Left renal cortex interstitium (tissue), 4 donors: ENCODE measurements around the gene VPS45. TPM values are rescaled to one million over a fixed set of nuclear protein-coding genes. Genes with fewer than 3 reads are reported as not detected.
"Not testable (repeated sequence)": the region's sequence is repeated elsewhere in the genome, so short reads cannot be mapped to it uniquely, and the experiment has no call there.

Experiments
- DNase-seq, 4 donors: peaks; one replicate each; pipeline ENCODE4 v3.0.0-alpha.2; 2013; ENCODE audit warnings: low read depth in 4 of 4, low spot score in 2 of 4, missing footprints in 1 of 4
- polyA plus RNA-seq, 4 donors: library from polyadenylated mRNA; unstranded; fragments of 120-200 nt; gene quantifications; one replicate each; pipeline ENCODE4 v1.2.1, GENCODE V29; 2013; ENCODE audit not compliant: insufficient read length in 4 of 4

The VPS45 gene
- polyA plus RNA-seq, 4 donors, result 67.4 to 76.3 (median 70.1) TPM

DNA sequence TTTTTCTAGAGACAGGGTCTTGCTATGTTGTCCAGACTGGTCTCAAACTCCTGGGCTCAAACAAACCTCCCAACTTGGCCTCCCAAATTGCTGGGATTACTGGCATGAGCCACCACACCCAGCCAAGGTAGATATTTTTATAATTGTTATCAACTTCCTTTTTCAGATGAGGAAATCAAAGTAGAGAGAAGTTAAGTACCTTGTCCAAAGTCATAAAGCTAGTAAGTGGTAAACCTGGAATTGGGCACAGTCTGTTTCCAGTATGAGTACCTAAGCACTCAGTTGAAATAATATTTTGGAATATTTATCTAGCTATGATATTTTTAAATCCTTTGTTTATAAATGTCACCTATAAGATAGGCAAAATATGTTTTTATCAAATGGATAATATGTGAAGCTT, 59.9 kb downstream of the VPS45 start:
- no peak for DNase-seq

DNA sequence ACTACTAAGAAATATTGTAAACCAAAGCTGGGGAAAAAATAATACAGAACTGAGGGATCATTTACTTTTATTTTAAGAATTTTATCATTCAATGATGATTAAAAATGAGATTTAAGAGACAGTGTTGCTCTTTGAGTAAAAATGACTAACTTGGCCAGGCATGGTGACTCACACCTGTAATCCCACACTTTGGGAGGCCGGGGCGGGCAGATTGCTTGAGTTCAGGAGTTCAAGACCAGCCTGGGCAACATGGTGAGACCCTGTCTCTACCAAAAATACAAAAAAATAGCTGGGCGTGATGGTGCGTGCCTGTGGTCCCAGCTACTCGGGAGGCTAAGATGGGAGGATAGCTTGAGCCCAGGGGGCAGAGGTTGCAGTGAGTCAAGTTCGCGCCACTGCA, 60.3 kb downstream of the VPS45 start:
- no peak for DNase-seq

DNA sequence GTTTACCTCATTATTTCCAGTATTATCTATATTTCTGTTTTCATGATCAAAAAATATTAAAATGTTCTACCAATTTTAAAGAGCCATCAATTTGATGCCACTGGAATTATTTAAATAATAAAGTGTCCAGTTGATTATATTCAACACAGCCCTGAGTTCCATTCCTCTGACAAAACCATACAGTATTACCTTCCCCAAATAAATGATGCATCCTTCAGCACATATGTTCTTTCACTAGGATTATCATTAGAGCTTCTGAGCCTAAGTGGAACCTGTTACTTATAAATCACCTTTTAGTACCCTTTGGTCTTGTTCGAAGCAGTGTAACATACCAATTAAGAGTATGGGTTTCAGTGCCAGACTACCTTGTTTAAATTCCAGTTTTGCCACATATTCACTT, 64.8 kb downstream of the VPS45 start:
- no peak for DNase-seq

DNA sequence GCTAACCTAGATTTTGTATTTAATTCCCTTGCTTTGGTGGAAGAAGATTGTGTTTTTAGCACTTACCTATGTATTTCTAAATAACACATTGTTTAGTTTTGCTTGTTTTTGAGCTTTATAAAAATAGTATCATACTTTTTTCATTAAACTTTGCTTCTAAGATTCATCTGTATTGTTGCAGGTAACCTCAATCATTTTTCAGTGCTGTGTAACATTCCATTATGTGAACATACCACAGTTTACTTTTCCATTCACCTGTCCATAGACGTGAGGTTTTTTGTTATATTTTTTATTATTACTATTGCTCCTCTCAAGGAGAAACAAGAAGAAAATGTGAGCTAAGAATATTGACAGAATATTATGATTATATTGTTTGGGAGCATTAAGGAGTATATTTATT, 67.0 kb downstream of the VPS45 start:
- DNase-seq, result no peak

DNA sequence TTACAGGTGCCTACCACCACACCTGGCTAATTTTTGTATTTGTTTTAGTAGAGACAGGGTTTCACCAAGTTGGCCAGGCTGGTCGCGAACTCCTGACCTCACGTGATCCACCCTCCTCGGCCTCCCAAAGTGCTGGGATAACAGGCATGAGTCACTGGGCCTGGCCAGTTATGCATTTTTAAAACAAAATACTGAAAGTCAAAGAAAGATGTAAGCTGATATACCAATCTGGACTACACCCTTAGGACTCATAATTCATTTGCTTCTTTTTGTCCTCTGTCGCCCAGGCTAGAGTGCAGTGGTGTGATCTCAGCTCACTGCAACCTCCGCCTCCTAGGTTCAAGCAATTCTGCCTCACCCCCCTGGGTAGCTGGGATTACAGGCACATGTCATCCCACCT, 67.8 kb downstream of the VPS45 start:
- not testable (repeated sequence) for DNase-seq

DNA sequence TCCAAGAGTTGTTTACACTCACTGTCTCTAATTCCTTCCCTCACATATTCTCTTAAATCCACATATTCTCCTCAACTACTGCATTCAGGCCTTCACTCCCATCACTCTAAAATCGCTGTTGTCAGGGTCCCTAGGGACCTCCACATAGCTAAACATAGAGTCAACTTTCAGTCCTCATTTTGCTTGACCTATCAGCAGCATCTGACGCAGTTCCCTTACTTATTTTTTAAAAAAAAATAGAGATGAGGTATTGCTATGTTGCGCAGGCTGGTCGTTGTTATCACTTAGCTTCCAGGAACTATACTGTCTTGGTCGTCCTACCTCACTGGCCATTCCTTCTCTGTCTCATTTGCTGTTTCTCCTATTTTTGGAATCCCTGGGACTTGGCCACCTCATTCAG, 70.5 kb downstream of the VPS45 start:
- DNase-seq, result no peak

DNA sequence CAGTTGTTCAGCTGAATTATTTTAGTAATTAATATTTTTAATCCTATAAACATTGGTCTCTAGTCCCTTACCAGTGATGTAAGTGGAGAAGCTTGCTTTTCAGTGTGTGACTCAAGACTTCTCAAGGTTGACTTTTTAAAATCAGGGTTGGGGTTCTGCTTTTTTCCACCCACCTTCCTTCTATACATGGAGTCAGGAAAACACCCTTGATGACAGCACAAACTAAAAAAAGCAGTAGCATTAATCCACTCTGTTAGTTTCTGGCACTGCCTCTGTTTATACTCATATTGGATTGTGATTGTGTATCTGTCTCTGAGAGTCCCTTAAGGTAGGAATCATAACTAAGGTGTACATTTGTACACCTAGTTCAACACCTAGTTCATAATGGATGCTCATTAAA, 73.9 kb downstream of the VPS45 start:
- no peak for DNase-seq

DNA sequence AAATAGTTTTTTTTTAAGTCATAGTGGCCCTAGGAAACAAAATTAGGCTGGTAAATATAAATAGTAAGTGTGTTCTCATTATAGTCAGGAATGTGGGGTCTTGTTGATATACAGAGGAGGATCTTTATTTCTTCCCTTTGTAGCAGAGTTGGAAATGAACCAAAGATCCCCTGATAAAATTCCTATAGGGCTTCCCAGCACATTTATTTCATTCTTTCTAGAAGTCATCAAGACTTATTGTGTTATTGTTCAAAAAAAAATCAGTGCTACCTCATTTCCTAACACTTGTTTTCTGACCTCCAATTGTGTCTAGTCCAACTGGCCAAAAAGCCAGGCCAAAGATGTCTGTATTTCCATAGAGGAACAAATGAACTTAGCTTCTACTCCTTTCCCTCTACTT, 74.5 kb downstream of the VPS45 start:
- DNase-seq, result no peak

DNA sequence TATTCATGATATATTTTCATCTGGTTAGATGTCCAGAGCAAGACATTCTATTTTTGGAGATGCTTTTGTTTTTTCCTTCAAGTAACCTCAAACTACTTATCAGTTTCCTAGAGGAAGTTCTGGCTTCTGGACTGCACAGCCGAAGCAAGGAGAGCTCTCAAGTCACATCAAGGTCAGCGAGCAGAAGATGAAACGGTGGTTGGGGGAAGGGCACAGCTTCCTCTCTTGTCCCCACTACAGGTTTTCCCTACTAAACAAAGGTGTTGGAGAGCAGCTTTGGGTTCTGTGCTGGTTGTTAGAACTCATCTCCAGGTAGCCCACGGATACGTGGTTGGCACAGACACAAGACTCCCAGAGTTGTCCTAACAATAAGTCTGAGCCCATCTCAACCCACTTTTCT, 77.0 kb downstream of the VPS45 start:
- DNase-seq, result no peak

DNA sequence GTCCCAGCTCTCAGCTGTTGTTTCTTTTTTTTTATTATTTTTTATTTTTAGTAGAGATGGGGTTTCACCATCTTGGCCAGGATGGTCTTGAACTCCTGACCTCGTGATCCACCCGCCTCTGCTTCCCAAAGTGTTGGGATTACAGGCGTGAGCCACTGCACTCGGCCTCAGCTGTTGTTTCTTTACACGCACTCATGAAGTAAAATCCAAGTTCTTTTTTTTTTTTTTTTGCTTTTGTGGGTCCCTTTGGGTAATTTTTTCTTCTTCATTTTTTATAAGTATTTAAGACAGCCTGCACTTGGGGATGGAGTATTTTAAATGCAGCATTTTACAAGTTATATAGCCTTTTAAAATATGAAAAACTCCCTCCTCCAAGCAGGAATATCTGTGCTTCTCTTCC, 78.4 kb downstream of the VPS45 start:
- not testable (repeated sequence) for DNase-seq

DNA sequence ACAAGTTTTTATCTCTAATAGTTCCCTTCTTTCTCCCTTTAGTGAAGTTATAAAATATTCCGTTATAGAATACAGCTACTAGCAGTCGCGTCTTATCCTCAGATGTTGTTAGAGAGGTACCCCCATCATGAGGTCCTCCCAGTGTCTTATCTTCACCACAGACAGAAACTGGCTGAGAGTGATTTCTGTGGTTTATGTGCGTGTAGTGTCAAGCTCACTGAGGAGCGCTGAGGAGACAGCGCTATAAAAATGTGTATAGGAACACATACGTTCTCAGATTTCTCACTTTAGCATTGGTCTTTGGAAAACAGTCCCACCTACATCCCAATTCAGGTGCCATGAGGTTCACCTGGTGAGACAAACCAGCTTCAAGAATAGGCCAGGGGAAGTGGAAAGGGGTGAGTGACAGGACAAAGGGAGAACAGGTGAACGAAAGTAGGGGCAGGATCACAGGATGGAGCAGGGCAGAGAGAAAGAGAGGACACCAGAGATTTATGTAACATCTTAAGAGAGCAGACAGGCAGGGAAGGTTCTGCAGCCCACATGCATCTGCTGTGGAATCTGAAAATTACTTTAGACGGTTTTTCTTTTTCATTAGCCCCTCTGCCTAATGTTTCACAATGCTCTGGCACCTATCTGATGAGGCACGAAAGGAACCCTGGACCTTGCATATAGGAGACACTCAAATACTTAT, 79.4 kb downstream of the VPS45 start:
- no peak for DNase-seq

DNA sequence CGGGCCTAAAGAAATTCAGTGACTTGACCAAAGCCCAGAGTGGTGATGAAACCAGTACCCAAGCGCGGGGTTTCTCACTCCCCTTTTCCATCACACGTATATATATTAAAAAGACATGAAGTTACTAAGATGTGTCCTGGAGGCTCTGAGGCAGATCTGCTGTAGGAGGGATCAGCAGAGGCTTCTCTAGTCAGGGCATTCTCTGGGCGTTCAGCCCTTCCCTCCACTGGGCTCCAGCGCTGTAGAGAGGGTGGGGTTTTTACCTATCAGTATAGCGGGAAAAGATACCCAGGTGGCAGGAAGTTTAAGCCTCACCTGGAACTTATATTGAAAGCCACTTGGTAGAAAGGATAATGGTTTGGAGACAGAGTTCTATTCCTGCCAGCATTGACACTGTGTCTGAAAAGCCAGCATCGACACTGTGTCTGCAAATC, 81.3 kb downstream of the VPS45 start:
- DNase-seq, result no peak

DNA sequence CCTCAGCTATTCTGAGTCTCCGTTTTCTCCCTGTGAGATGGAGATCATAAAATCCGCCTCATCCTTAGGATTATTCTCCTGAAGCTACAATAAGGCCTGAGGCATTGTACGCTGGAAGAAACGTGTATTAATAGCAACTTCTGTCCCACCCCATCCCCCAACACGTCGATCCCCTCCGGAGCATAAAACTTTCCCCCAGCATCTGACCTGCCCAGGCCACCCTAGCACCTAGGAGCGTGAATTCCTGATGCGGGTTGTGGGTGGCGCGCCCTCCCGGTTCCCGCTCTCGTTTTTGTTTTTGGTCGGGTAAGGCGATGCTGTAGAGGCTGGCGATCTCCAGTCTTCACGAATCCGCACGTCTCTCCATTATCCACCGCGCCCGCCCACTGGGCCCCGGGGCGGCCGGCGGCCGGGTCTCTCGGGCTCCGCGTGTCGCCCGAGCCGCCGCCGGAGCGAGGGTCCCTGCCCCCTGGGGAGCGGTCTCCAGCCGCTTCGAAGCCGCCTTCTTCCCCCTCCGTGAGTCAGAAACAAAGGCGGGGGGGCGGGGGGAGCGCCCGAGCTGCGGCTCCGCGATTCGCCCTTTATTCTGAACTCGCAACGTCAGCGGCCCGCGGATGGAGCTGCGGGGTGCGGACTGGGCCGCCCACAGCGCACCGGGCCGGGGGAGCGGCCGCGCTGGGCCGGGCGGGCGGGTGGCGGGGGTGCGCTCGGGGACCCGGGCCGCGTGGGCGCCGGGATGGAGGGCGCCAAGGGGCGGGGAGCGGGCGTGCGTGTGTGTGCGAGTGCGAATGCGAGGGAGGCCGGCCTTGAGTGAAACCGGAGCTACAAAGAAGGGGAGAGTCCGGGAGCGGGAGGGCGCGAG, 81.9 kb downstream of the VPS45 start, which contains the start of gene PLEKHO1:
Gene PLEKHO1 (plus strand): TSS at position 646 of the 862 bp plus-strand sequence. CDS start 342 bp downstream, outside the sequence.
- peak in 1 of 4 donors; percentile 56 for DNase-seq

DNA sequence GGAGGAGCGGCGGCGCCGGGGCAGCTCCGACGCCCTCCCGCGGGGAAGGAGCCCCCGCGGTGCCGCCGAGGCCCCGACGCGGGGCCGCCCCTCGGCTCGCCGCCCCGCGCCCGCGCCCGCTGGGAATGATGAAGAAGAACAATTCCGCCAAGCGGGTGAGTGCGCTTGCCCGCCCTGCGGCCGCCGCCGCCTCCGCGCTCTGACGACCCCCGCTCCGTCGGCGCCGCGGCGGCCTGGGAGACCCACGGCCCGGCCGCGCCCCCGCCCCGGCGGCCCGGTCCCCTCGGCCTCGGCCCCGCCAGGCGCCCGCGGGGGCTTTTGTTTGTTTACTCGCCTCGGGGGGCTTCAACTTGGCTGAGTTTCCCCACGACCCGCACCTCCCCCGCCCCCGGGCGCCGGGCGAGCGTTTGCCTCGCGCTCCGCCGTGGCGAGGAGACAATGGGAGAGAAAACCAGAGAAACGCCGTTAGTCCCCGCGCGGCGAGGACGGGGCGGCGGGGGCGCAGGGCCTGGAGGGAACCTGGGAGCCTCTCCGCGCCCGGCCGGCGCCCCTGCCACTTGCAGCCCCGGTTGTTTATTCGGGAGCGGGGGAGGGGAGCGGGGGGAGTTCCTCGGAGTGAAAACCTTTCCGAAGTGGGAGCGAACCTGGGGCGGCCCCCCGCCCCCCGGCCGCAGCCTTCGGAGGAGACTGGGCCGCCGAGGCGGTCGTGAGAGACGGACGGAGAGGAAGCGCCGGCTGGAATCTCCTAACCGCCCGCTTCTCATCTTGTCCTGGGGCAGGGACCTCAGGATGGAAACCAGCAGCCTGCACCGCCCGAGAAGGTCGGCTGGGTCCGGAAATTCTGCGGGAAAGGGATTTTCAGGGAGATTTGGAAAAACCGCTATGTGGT, 82.8 kb downstream of the VPS45 start:
- DNase-seq, result no peak

DNA sequence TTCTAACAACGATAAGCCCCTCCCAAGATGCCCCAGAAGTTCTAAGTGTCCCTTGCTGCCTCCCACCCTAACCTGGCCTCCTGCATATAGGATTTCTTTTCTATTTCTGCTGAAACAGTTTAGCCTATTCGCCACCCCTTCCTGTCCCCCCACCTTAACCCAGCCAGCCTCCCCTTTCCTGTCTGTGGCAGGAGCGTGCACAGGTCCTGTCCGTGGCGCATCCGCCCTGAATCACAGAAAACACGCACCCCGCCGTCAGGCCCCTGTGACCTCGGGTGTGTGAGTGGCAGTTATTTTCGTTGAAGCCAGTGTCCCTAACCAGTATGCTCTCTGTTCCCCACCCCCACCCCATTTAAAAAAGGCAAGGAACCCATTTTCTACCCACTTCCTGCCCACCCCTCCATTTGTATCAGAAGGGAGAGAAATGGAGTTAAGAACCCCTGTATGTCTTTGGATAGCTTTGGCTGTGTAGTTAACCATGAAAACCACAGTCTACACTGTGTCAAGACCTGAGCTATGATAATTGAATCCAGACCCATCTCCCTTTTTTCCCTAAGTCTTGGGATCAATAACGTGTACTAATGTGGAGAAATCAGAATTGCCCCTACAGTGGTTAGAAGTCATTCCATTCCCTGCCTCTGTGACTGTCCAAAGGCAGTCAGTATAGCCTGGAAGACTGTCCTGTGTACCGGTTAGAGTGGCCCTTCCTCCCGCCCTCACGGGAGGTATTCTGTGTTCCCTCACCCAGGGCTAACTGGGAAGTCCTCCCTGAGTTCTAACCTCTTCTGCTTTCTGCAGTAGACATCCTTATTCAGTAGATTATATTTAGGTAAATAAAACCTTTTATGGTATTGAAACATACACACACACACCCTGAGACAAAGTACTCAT, 84.0 kb downstream of the VPS45 start:
- no peak for DNase-seq

DNA sequence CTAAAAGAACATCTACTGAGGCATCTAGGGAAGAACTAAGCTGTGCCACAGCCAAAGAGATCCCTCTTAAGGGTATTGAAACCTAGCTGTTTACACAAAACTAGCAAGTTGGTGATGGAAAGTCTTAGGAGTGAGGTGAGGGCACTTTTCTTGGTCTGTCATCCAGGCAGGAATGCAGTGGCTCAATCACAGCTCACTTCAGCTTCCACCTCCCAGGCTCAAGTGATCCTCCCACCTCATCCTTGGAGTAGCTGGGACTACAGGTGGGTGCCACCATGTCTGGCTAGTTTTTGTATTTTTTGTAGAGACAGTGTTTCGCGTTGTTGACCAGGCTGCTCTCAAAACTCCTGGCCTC, 84.6 kb downstream of the VPS45 start:
- no peak for DNase-seq

DNA sequence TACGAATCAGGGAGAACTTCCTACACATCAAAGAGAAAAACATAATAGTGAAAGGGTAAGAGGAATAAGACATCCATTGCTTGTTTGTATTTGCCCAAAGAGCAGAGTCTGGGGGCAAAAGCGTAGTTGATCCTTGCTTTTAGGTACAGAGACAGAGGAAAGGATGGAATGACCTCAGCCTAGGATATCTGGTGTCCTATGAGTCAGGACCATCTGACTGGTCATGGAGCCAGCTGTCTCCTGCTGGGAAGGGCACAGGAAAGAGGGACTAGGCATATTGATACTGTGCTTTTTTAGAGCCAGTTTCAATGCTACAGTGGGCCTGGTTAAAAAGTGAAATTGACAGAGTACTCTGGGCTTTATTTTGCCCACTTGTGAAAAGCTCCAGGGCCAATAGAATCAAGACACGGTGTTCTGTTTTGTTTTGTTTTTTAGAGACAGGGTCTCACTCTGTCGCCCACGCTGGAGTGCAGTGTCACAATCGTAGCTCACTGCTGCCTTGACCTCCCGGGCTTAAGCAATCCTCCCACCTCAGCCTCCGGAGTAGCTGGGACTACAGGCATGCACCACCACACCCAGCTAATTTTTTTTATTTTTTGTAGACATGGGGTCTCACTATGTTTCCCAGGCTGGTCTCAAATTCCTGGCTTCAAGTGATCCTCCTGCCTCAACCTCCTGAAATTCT, 85.3 kb downstream of the VPS45 start:
- DNase-seq, result no peak

DNA sequence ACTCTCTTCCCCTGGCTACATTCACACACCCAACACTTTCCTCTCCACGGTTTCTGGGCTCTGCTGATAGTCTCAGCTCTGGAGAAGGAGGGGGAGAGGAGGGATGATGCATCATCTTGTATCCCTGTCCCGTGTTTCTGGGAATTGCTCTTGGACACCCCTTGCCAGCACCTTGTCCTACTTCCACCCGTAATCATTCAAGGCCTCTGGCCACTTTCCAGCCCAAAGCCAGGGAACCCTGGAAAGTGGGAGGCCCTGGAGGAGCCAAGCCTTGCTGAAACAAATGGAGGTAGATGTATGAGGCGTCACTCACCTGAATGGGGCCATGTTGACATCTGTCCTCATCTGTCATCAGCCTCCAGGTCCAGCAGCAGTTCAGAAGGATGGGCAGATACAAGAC, 86.6 kb downstream of the VPS45 start:
- DNase-seq, result no peak

DNA sequence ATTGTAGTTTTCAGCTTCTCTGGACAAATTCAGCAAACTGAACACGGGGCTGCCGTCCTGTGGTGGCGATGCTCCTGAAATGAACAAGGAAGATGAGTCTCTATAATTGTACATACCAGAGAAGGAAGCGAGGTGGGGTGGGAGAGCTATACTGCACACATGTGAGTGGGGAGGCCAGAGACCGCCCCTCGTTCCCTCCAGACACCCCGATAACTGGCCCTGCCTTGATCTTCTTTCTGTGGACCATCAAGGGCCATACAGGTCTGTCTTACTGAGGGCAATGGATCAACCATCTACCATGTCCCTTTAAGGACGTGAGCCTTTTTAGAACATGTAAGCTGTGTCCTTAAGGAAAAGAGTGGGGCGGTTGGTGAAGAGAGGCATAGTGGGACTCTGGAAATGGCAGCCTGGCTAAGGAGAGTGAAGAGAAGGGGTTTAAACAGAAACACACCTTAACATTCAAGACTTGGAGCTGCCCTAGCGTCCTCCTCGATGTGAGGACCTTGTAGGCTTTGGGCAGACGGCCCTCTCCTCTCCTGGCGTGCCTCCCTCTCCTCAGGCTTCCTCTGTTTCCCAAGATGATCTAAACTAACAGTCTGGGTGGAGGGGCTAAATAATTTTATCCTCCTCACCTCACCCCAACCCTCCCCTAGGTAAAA, 88.0 kb downstream of the VPS45 start:
- no peak for DNase-seq
